HUES6 (cell line): ENCODE measurements around the gene DDOST.

Experiments used
- H3K27ac ChIP-seq: 2 replicates; pipeline ENCODE4 v1.7.0; 2013; ENCODE audit warnings: low read depth, mild to moderate bottlenecking, low read length, inconsistent platforms
- H3K27me3 ChIP-seq: 2 replicates; pipeline ENCODE4 v1.6.1; 2013; ENCODE audit warnings: low read length; ENCODE audit not compliant: control insufficient read depth, insufficient read depth
- H3K36me3 ChIP-seq: 2 replicates; pipeline ENCODE4 v1.6.1; 2013; ENCODE audit warnings: low read length; ENCODE audit not compliant: control insufficient read depth, insufficient read depth
- H3K4me1 ChIP-seq: 2 replicates; pipeline ENCODE4 v1.6.1; 2013; ENCODE audit warnings: low read length; ENCODE audit not compliant: control insufficient read depth, insufficient read depth
- H3K4me3 ChIP-seq: 2 replicates; pipeline ENCODE4 v1.5.1; 2013; ENCODE audit warnings: low read depth, low read length
- H3K9ac ChIP-seq: one replicate; pipeline ENCODE4 v1.6.1; 2013; ENCODE audit warnings: mild to moderate bottlenecking, low read length
- H3K9me3 ChIP-seq: 2 replicates; pipeline ENCODE4 v1.6.1; 2013; ENCODE audit warnings: low read depth, low read length; ENCODE audit not compliant: control insufficient read depth, insufficient read depth

DDOST gene

DNA sequence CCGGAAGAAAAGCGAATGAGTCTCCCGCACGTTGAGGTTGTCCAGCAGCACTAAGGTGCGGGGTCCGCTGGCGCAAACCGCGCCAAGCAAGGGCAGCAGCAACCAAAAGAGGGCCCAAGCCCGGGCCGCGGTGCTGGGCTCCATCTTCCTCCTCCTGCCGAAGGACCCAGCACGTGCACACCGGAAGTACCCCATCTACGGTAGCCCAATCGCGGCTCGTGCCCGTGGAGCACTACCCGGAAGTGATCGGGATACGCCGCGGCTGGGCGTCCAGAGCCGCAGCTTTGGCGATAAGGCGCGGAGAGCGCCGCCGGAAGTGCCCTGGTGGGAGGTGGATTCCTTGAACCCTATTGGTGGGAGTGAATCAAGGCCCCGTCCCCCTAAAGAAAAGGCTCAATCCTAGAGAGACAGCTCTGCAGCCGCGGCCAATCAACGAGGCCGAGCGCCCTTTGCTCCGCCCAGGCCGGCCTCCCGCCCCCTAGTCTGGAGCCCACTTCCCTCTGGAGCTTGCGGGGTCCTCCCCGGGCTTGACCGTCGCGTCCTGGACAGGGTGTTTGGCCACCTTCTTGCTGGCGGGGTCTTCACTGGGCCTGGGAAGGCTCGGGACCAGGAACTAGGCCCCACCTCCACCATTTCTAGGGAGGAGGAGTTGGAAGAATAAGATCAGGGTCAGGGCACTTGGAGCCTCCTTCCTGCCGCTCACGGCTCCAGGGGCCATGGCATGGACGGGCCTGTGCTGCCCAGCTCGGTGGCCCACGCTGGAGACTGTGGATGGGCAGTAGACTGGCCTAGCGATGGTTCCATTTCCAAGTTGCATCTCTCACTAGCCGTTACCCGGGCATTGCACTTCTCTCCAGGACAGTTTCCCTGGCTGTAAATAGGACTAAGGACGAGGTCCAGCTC lies at the start of gene DDOST:
TSS of gene DDOST (minus strand) at position 163 of the 903 bp plus-strand sequence. CDS start at position 144, 19 bp downstream.
- no peaks in the 10 kb centered on the region for H3K9me3 ChIP-seq
- peaks cover 32% of the 10 kb centered on the region for H3K36me3 ChIP-seq
- H3K4me1 ChIP-seq: peaks cover 9% of the 10 kb centered on the region; the same call in 1 of the 2 replicates
- H3K27ac ChIP-seq: peak within 1 kb of the TSS; percentile 62; the same call in 1 of the 2 replicates
- peak within 1 kb of the TSS; percentile 91 for H3K9ac ChIP-seq
- H3K27me3 ChIP-seq: no peaks in the 10 kb centered on the region
- peak within 1 kb of the TSS; percentile 86 for H3K4me3 ChIP-seq

DNA sequence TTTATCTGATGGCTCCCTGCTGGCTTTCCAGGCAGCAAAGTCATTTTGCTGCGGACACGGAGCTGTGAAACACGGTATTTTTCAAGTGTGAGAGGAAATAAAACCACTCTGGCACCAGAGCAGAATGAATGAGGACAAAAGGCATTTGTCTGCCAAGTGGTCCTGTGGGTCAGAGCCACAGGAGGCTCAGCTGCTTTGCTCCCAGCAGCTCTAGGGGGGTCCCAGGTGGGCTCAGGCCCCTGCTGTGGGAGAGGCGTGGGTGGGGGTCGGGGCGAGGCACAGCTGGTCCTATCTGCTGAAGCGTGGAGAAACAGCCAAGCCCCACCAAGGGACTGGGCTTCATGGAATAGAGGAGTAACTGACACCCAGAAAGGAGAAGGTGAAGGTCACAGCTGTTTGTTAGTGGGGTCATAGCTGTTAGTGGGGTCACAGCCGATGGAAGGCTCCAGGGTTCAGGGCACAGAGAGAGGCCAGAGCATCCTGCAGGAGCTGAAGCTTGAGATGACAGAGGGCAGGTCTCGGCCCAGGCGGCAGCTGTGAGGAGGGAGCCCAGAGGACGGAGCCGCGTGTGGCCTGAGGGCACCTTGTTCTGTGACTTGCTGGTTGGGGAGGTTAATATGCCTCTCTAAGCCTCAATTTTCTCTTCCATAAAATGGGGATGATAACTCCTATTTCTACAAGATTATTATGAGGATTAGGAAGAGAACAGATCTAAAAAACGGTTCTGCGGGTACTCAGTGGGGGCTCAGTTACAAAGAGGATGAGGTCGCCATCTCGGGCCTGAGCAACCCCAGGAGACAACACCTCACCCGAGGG lies 49.5 kb upstream of the DDOST start:
- Histone ChIP-seq H3K4me1 (no peaks in the 10 kb centered on the region), H3K9me3 (no peaks in the 10 kb centered on the region), H3K27ac (no peak overlapping the region), H3K4me3 (no peak overlapping the region), H3K9ac (no peak overlapping the region), H3K27me3 (no peaks in the 10 kb centered on the region), H3K36me3 (peaks cover 14% of the 10 kb centered on the region; the same call in 1 of the 2 replicates)

DNA sequence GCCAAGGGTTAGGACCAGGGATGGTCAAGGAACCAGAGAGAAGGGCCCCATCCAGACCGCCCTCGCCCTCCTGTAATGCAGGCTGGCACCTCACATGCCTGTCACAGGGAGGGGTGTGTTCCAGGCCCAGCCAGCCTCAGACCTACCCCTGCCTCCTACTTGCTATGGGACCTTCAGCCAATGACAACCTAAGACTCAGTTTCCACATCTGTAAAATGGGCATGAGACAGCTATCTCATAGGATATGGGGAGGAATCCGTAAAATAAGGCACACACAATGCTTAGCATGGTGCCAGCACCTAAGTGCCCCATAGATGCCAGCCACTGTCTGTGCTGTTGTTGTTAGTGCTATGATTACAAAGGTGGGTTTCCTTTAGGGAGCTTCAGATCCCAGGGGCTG lies 48.7 kb upstream of the DDOST start:
- no peaks in the 10 kb centered on the region for H3K27me3 ChIP-seq

DNA sequence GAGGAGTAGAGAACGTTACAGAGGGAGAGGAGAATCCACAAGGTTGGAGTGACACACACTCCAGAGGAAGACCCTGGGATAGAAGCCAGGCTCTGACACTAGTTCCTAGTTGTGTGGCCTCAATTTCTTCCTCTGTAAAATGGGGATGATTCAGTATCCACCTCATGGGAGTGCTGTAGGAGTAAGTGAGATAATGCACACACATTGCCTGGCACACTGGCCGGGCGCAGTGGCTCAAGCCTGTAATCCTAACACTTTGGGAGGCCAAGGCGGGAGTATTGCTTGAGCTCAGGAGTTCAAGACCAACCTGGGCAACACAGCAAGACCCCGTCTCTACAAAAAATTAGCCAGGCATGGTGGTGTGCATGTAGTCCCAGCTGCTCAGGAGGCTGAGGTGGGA lies 47.7 kb upstream of the DDOST start:
- no peak overlapping the region for H3K9ac ChIP-seq
- H3K36me3 ChIP-seq: peaks cover 24% of the 10 kb centered on the region; the same call in 1 of the 2 replicates
- no peak overlapping the region for H3K27ac ChIP-seq
- H3K9me3 ChIP-seq: no peaks in the 10 kb centered on the region
- no peak overlapping the region for H3K4me3 ChIP-seq
- H3K27me3 ChIP-seq: no peaks in the 10 kb centered on the region
- no peaks in the 10 kb centered on the region for H3K4me1 ChIP-seq

More for the DNA sequence above, 48.7 kb upstream of the DDOST start:
- no peaks in the 10 kb centered on the region for H3K4me1 ChIP-seq
- no peaks in the 10 kb centered on the region for H3K9me3 ChIP-seq
- H3K36me3 ChIP-seq: peaks cover 15% of the 10 kb centered on the region; the same call in 1 of the 2 replicates
- no peak overlapping the region for H3K27ac ChIP-seq
- no peak overlapping the region for H3K4me3 ChIP-seq
- H3K9ac ChIP-seq: no peak overlapping the region

GRCh38 chr1:20708057-20708456 lies 46.9 kb upstream of the DDOST start:
- no peaks in the 10 kb centered on the region for H3K4me1 ChIP-seq
- peaks cover 27% of the 10 kb centered on the region; the same call in 1 of the 2 replicates for H3K36me3 ChIP-seq
- H3K9ac ChIP-seq: no peak overlapping the region
- H3K27me3 ChIP-seq: no peaks in the 10 kb centered on the region
- no peak overlapping the region for H3K27ac ChIP-seq
- no peaks in the 10 kb centered on the region for H3K9me3 ChIP-seq
- H3K4me3 ChIP-seq: no peak overlapping the region

GRCh38 chr1:20706841-20707240 lies 45.7 kb upstream of the DDOST start:
- H3K27ac ChIP-seq: no peak overlapping the region
- H3K9me3 ChIP-seq: no peaks in the 10 kb centered on the region
- H3K4me1 ChIP-seq: no peaks in the 10 kb centered on the region
- no peaks in the 10 kb centered on the region for H3K27me3 ChIP-seq
- H3K36me3 ChIP-seq: peaks cover 31% of the 10 kb centered on the region; the same call in 1 of the 2 replicates
- no peak overlapping the region for H3K4me3 ChIP-seq
- no peak overlapping the region for H3K9ac ChIP-seq

GRCh38 chr1:20705203-20705755 lies 44.1 kb upstream of the DDOST start:
- no peak overlapping the region for H3K4me3 ChIP-seq
- H3K9me3 ChIP-seq: no peaks in the 10 kb centered on the region
- peaks cover 31% of the 10 kb centered on the region; the same call in 1 of the 2 replicates for H3K36me3 ChIP-seq
- no peaks in the 10 kb centered on the region for H3K4me1 ChIP-seq
- no peak overlapping the region for H3K9ac ChIP-seq
- H3K27me3 ChIP-seq: no peaks in the 10 kb centered on the region
- H3K27ac ChIP-seq: no peak overlapping the region

- Histone ChIP-seq H3K9me3 (no peaks in the 10 kb centered on the region), H3K4me3 (no peak overlapping the region), H3K4me1 (no peaks in the 10 kb centered on the region), H3K9ac (no peak overlapping the region), H3K27me3 (no peaks in the 10 kb centered on the region), H3K36me3 (peaks cover 26% of the 10 kb centered on the region; the same call in 1 of the 2 replicates), H3K27ac (no peak overlapping the region)
Observed at GRCh38 chr1:20704390-20705202, 43.4 kb upstream of the DDOST start.

GRCh38 chr1:20703124-20703756 lies 42.1 kb upstream of the DDOST start:
- H3K4me3 ChIP-seq: no peak overlapping the region
- peaks cover 1% of the 10 kb centered on the region; the same call in 1 of the 2 replicates for H3K4me1 ChIP-seq
- no peaks in the 10 kb centered on the region for H3K9me3 ChIP-seq
- H3K27me3 ChIP-seq: no peaks in the 10 kb centered on the region
- peaks cover 18% of the 10 kb centered on the region; the same call in 1 of the 2 replicates for H3K36me3 ChIP-seq
- no peak overlapping the region for H3K9ac ChIP-seq
- no peak overlapping the region for H3K27ac ChIP-seq

DNA sequence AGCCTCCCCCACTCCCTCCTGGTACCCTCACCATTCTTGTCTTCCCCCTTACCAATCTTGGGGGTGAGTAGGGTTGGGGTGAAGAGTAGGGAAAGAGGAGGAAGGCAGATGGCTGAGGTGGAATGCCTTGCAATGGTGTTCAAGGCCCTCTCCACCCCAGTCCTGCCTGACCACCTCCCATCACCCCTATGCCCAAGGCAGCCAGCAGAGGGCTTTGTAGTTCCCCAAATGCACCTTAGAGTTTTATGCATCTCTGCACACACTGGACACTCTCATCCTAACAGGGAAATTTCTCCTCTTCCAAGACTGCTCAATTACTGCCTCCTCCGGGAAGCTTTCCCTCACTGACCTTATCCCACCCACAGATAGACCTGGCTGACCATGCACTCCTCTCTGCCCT lies 41.2 kb upstream of the DDOST start:
- Histone ChIP-seq H3K27ac (no peak overlapping the region), H3K9ac (no peak overlapping the region), H3K27me3 (no peaks in the 10 kb centered on the region), H3K36me3 (peaks cover 17% of the 10 kb centered on the region; the same call in 1 of the 2 replicates), H3K4me3 (no peak overlapping the region), H3K9me3 (no peaks in the 10 kb centered on the region), H3K4me1 (peaks cover 9% of the 10 kb centered on the region; the same call in 1 of the 2 replicates)
